Epithelial cell of proximal tubule (primary cell): ENCODE data around the gene HLTF. TPM values are rescaled to one million over a fixed set of nuclear protein-coding genes. Genes with fewer than 3 reads are reported as not detected.
A peak's percentile ranks its signal among the peaks of the same experiment; 100 is the strongest.

Experiments used
- DNase-seq: peaks from one replicate; pipeline ENCODE4 v3.0.0-alpha.2; 2011; ENCODE audit warnings: low read depth
- H3K4me3 ChIP-seq: 2 replicates; pipeline ENCODE4 v1.5.1; 2011; ENCODE audit warnings: low read depth, mild to moderate bottlenecking, low read length
- total RNA-seq: library from RNA; depleted of rRNA; stranded (reverse); fragments of >200 nt; gene quantifications from 2 replicates; pipeline ENCODE4 v1.2.3, GENCODE V29; 2015
- TF ChIP-seq, protein P1 (sequence below): conservative IDR thresholded peaks from 2 replicates; pipeline ENCODE4 v1.5.1; 2012; ENCODE audit warnings: low read depth, mild to moderate bottlenecking, low read length

Gene HLTF
- total RNA-seq, 1 donor from 2014 or later, result 34.5 TPM

DNA sequence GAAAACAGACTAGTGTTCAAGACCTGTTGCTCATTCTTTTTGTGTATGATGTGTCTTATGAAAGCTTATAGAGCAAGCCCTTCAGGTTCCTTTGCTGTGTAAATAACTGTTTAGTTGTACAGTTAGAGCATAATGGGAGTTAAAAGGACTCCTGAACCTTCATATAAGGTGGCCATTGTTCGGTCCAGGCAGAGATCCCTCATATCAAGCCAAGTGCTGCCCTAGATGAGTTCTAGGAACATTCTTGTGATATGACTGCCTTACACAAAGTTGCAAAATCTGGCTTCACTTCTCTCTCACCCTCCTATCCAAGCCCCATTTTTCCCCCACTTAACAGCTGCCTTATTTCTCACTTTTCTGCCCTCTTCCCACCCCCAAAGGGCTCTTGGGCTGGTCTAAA is 68.1 kb downstream of the HLTF start:
- no peak overlapping the region for H3K4me3 ChIP-seq
- no peak for DNase-seq
- TF ChIP-seq, protein P1, sequence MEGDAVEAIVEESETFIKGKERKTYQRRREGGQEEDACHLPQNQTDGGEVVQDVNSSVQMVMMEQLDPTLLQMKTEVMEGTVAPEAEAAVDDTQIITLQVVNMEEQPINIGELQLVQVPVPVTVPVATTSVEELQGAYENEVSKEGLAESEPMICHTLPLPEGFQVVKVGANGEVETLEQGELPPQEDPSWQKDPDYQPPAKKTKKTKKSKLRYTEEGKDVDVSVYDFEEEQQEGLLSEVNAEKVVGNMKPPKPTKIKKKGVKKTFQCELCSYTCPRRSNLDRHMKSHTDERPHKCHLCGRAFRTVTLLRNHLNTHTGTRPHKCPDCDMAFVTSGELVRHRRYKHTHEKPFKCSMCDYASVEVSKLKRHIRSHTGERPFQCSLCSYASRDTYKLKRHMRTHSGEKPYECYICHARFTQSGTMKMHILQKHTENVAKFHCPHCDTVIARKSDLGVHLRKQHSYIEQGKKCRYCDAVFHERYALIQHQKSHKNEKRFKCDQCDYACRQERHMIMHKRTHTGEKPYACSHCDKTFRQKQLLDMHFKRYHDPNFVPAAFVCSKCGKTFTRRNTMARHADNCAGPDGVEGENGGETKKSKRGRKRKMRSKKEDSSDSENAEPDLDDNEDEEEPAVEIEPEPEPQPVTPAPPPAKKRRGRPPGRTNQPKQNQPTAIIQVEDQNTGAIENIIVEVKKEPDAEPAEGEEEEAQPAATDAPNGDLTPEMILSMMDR, result no peak

GRCh38 chr3:149016669-149017541 is 69.4 kb downstream of the HLTF start:
- TF ChIP-seq, protein P1, result no peak
- no peak overlapping the region for H3K4me3 ChIP-seq
- peak; percentile 25 for DNase-seq

DNA sequence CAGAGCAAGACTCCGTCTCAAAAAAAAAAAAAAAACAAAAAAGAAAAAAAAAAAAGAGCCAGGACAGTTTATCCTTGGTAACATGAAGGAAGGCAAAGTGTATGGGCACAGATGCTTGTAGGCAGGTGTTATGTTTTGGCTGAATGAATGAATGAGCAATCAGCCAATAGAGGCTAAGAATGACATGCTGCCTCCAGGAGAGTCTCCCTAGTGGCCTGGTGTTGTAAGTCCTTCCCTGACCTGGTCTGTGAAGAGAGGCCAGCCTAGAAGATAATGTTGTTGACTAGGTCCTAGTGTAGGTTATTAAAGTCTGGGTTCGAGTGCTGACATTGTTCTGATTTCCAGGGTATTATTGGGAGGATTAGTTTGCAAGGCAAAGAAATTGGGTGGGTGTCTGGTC is 70.1 kb downstream of the HLTF start:
- DNase-seq, result no peak
- TF ChIP-seq, protein P1, result peak; percentile 5
- no peak overlapping the region for H3K4me3 ChIP-seq

DNA sequence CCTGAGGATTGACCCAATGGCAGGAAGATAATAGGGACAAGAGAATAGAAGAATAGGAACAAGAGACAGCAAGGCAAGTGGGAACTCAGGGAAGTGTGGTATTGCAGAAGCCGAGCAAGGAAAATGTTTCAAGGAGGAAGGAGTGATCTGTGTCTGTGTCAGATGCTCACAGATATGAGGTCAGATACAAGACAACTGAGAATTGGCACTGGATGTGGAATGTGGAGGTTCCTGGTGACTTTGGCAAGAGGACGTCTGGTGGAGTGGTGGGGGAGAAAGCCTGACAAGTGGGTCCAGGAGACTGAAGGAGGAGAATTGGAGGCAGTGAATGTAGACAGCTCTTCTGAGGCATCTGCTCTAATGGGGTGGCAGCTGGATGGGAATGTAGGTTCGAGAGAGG is 70.9 kb downstream of the HLTF start:
- no peak for DNase-seq
- TF ChIP-seq, protein P1, result no peak
- H3K4me3 ChIP-seq, result no peak overlapping the region

DNA sequence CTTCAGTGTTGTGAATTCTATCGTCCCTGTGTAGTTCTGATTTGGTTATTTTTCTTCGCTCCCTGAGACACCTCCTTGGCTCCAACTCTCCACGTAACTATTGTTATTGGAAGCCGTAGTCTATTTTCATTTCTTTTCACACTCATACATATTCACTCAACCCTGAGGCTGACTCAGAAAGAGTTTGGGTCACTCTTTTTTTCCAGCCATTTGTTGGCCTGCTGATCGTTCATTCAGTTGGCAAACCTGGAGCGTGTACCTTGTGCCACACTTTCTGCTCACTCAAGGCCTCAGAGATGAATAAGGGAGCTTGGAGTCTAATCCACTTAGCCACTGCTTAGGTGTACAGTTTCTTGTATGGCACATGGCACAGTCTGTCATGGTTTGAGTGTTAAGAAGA is 72.6 kb downstream of the HLTF start:
- H3K4me3 ChIP-seq, result no peak overlapping the region
- no peak for DNase-seq
- TF ChIP-seq, protein P1, result no peak

GRCh38 chr3:149011676-149012075 is 74.7 kb downstream of the HLTF start:
- no peak for DNase-seq
- no peak overlapping the region for H3K4me3 ChIP-seq
- TF ChIP-seq, protein P1, result no peak

DNA sequence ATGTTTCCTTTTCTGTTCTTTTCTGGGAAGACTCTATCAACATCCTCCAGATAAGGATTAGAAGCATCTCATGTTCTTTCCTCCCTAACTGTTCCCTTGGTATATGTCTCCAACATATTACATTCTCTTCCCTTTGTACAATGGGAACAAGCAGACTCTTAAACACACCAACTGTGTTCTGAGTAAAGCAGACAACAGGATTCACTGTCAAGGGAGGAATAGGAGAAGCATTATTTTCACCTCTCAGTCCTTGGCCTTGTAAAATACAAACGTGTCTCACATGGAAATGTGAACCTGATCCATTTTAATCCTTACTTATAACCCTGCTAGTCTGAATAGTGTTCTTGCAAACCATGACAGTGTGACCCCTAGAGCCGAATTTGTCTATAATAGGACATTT is 75.4 kb downstream of the HLTF start:
- DNase-seq, result no peak

More for the DNA sequence above, 75.4 kb downstream of the HLTF start:
- TF ChIP-seq, protein P1, result no peak
- H3K4me3 ChIP-seq, result no peak overlapping the region
